NCI-H2107 (cell line): ENCODE data around the gene RNGTT.
"Not testable (repeated sequence)": the region's sequence is repeated elsewhere in the genome, so short reads cannot be mapped to it uniquely, and the experiment has no call there.

Experiments
- DNase-seq: peaks from one replicate; lab custom pipeline; 2025; lab: John Stamatoyannopoulos, UW

Gene RNGTT

GRCh38 chr6:88970301-88970700 lies 6.9 kb upstream of the RNGTT start:
- no peak for DNase-seq

GRCh38 chr6:88969255-88969654 lies 5.8 kb upstream of the RNGTT start:
- DNase-seq: not testable (repeated sequence)

GRCh38 chr6:88967891-88968290 lies 4.5 kb upstream of the RNGTT start:
- DNase-seq: no peak

GRCh38 chr6:88965691-88966090 lies 2.3 kb upstream of the RNGTT start:
- no peak for DNase-seq

GRCh38 chr6:88964509-88964908 lies 1.1 kb upstream of the RNGTT start:
- DNase-seq: no peak

- DNase-seq: no peak
These were observed 4.6 kb downstream of the RNGTT start for GRCh38 chr6:88958842-88959241.

- no peak for DNase-seq
These were observed 9.7 kb downstream of the RNGTT start for GRCh38 chr6:88953550-88954386.

GRCh38 chr6:88952065-88952704 lies 11.2 kb downstream of the RNGTT start:
- DNase-seq: no peak

- no peak for DNase-seq
These were observed 17.9 kb downstream of the RNGTT start for GRCh38 chr6:88945415-88946008.

- no peak for DNase-seq
These were observed 29.9 kb downstream of the RNGTT start for GRCh38 chr6:88933521-88933920.

- DNase-seq: not testable (repeated sequence)
These were observed 31.4 kb downstream of the RNGTT start for GRCh38 chr6:88932019-88932418.

GRCh38 chr6:88922775-88923548 lies 40.5 kb downstream of the RNGTT start:
- DNase-seq: no peak

GRCh38 chr6:88921734-88922133 lies 41.7 kb downstream of the RNGTT start:
- DNase-seq: no peak

- no peak for DNase-seq
These were observed 42.4 kb downstream of the RNGTT start for GRCh38 chr6:88920774-88921733.

- no peak for DNase-seq
These were observed 43.3 kb downstream of the RNGTT start for GRCh38 chr6:88920088-88920487.

- no peak for DNase-seq
These were observed 44.4 kb downstream of the RNGTT start for GRCh38 chr6:88919032-88919431.

GRCh38 chr6:88916615-88917208 lies 46.7 kb downstream of the RNGTT start:
- no peak for DNase-seq

GRCh38 chr6:88914895-88915598 lies 48.4 kb downstream of the RNGTT start:
- no peak for DNase-seq

GRCh38 chr6:88914180-88914579 lies 49.2 kb downstream of the RNGTT start:
- DNase-seq: no peak

- no peak for DNase-seq
These were observed 49.9 kb downstream of the RNGTT start for GRCh38 chr6:88913471-88913870.
